Right atrium auricular region (tissue), 2 donors: ENCODE measurements around the gene GMDS. TPM values are rescaled to one million over a fixed set of nuclear protein-coding genes. Genes with fewer than 3 reads are reported as not detected.

Experiments used
- DNase-seq: peaks from one replicate; pipeline ENCODE4 v3.0.0-alpha.2; 2019; ENCODE audit warnings: low spot score
- H3K27ac ChIP-seq, 2 donors: fragments of 200-600 bp; sonication (generic); 1 replicate in 1 of 2; 2 replicates in 1 of 2; pipeline ENCODE4 v1.5.1; 2016 to 2019
- H3K27me3 ChIP-seq, 2 donors: fragments of 200-600 bp; sonication (generic); one replicate each; pipeline versions ENCODE4 v1.5.1 to v1.6.0; 2017 to 2019
- H3K36me3 ChIP-seq: fragments of 200-600 bp; sonication (generic); one replicate; pipeline ENCODE4 v1.5.1; 2016
- H3K4me1 ChIP-seq, 2 donors: fragments of 200-600 bp; sonication (generic); one replicate each; pipeline versions ENCODE4 v1.5.1 to v1.6.0; 2017 to 2019
- H3K4me3 ChIP-seq, 2 donors: fragments of 200-600 bp; sonication (generic); 1 replicate in 1 of 2; 2 replicates in 1 of 2; pipeline ENCODE4 v1.5.1; 2017 to 2019; ENCODE audit warnings: mild to moderate bottlenecking in 1 of 2, moderate library complexity in 1 of 2
- H3K9me3 ChIP-seq, 2 donors: fragments of 200-600 bp; sonication (generic); one replicate each; pipeline ENCODE4 v1.5.1; 2019
- total RNA-seq, 2 donors: library from RNA; depleted of rRNA; stranded (reverse); fragments of >200 nt; gene quantifications; one replicate each; pipeline ENCODE4 v1.1.0, GENCODE V29; 2016
- TF ChIP-seq, protein P1 (sequence below), 2 donors: fragments of 200-600 bp; sonication (generic); IDR thresholded peaks; one replicate each; pipeline ENCODE4 v1.5.1; 2019; ENCODE audit warnings: antibody characterized with exemption in 2 of 2

GMDS gene
- total RNA-seq, 2 donors from 2014 or later: 11.1 to 11.8 TPM

DNA sequence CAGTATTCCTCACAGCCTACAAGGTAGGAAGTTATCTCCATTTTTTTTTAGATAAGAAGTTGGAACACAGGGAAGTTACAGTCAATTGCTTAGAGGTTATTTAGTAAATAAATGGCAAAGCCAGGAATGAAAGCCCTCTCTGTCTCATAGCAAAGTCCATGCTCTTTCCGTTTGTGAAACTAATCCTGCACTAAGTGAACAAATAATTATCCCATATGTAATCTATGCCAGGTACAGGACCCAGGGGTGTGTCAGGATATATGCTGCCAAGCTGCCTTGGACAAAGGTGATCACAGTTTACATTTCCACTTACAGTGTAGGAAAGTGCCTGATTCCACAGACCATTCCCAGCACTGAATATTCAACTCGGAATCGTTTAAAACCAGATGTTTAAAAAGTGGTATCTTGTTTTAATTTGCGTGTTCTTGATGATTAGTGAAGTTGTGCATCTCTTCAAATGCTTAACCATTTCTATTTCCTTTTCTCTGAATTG lies 13.6 kb upstream of the GMDS start:
- peaks cover 0 to 14% of the 10 kb centered on the region in 2 donors for H3K9me3 ChIP-seq
- H3K27ac ChIP-seq: no peak overlapping the region
- H3K36me3 ChIP-seq: peaks cover 3% of the 10 kb centered on the region
- TF ChIP-seq, protein P1, sequence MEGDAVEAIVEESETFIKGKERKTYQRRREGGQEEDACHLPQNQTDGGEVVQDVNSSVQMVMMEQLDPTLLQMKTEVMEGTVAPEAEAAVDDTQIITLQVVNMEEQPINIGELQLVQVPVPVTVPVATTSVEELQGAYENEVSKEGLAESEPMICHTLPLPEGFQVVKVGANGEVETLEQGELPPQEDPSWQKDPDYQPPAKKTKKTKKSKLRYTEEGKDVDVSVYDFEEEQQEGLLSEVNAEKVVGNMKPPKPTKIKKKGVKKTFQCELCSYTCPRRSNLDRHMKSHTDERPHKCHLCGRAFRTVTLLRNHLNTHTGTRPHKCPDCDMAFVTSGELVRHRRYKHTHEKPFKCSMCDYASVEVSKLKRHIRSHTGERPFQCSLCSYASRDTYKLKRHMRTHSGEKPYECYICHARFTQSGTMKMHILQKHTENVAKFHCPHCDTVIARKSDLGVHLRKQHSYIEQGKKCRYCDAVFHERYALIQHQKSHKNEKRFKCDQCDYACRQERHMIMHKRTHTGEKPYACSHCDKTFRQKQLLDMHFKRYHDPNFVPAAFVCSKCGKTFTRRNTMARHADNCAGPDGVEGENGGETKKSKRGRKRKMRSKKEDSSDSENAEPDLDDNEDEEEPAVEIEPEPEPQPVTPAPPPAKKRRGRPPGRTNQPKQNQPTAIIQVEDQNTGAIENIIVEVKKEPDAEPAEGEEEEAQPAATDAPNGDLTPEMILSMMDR (IDR thresholded peaks at IDR 0.05): no peak
- H3K27me3 ChIP-seq: no peaks in the 10 kb centered on the region
- no peaks in the 10 kb centered on the region for H3K4me1 ChIP-seq
- H3K4me3 ChIP-seq: no peak overlapping the region
- DNase-seq: no peak

DNA sequence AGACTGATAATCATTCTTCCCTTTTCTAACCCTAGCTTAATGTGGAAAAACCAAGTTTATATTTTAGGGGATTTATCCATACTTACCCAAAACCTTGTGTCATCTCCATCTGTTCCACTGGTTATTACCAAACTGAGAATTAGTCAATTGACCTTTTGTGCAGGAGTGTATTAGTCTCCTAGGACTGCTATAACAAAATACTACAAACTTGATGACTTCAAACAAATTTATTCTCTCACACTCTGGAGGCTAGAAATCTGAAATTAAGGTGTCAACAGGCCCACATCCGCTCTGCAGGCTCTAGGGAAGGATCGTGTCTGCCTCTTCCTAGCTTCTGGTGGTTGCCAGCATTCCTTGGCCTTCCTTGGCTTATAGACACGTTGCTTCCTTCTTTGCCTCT lies 12.7 kb upstream of the GMDS start:
- DNase-seq: no peak
- Histone ChIP-seq H3K27ac (no peak overlapping the region), H3K4me1 (no peaks in the 10 kb centered on the region), H3K9me3 (peaks cover 0 to 14% of the 10 kb centered on the region in 2 donors), H3K27me3 (no peaks in the 10 kb centered on the region), H3K36me3 (peaks cover 3% of the 10 kb centered on the region), H3K4me3 (no peak overlapping the region)
- TF ChIP-seq, protein P1 (IDR thresholded peaks at IDR 0.05): no peak

DNA sequence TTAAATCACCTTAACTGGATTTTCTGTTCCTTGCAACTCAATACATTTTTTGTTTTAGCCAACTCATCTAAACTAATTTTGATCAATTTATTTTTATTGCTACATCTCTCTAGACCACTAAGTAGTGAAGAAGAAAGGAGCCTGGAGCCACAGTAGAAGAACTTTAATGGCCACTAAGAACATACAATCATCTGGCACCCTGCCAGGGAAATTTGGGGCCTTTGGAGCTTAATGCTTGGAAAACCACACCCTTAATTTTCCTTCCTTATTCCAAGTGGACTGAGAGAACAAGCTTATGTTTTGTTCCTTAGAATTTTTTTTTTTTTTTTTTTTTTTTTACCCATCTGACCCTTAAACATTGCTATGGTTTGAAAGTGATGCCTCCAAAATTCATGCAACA lies 12.0 kb upstream of the GMDS start:
- Histone ChIP-seq H3K9me3 (peaks cover 0 to 14% of the 10 kb centered on the region in 2 donors), H3K4me1 (no peaks in the 10 kb centered on the region), H3K4me3 (no peak overlapping the region), H3K27me3 (no peaks in the 10 kb centered on the region), H3K36me3 (peaks cover 3% of the 10 kb centered on the region), H3K27ac (no peak overlapping the region)
- TF ChIP-seq, protein P1 (IDR thresholded peaks at IDR 0.05): no peak
- no peak for DNase-seq

DNA sequence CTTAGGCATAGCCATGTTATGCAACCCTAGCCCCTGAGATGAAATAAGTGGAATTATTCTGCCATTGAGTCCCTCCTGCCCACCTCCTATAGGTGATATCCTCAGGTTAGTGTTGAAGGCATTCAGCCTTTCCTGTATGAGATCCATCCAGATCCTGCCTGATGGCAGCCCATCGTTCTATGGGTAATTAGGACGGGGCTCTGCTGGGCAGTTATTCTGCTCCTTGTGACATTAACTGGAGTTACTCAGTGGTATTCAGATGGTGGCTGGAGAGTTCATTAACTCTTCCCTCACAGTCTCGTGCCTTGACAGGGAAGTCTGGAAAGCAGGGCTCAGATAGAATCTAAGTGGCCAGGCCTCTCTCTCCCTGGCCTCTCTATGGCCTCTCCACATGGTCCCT lies 9.3 kb upstream of the GMDS start:
- H3K4me3 ChIP-seq: no peak overlapping the region
- DNase-seq: no peak
- peaks cover 0 to 14% of the 10 kb centered on the region in 2 donors for H3K9me3 ChIP-seq
- no peak overlapping the region for H3K27ac ChIP-seq
- no peaks in the 10 kb centered on the region for H3K4me1 ChIP-seq
- TF ChIP-seq, protein P1 (IDR thresholded peaks at IDR 0.05): no peak
- peaks cover 3% of the 10 kb centered on the region for H3K36me3 ChIP-seq
- no peaks in the 10 kb centered on the region for H3K27me3 ChIP-seq

DNA sequence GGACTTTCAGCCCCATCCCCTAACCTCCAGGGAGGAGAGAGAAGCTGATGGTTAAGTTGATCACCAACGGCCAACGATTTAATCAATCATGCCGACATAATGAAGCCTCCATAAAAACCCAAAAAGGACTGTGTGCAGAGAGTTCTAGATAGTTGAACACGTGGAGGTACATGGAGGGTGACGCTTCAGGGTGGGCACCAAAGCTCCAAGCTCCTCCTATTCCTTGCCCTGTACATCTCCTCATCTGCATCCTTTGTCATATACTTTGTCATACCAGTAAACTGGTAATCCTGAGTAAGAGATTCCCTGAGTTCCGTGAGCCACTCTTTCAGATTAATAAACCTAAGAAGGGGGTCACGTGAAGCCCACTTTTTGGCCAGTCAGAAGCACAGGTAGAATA lies 3.7 kb upstream of the GMDS start:
- TF ChIP-seq, protein P1 (IDR thresholded peaks at IDR 0.05): no peak
- no peak overlapping the region for H3K27ac ChIP-seq
- no peaks in the 10 kb centered on the region for H3K27me3 ChIP-seq
- H3K36me3 ChIP-seq: no peaks in the 10 kb centered on the region
- no peak overlapping the region for H3K4me3 ChIP-seq
- H3K9me3 ChIP-seq: no peaks in the 10 kb centered on the region
- peaks cover 0 to 16% of the 10 kb centered on the region in 2 donors for H3K4me1 ChIP-seq
- no peak for DNase-seq

DNA sequence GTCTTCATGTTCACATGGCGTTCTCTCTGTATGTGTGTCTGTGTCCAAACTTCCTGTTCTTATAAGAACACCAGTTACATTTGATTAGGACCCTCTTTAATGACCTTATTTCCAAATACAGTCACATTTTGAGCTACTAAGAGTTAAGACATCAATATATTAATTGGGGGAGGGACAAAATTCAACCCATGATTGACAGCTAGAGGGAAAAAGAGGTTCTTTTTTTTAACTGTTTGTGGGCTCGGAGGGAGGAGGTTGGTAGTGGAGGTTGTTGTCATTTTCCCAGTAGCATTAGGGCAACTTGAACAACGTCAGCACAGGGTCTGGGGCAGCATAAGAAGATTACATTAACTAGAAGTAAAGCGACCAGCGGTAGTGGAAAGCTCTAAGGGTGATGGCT lies 2.3 kb upstream of the GMDS start:
- Histone ChIP-seq H3K4me1 (peaks cover 0 to 16% of the 10 kb centered on the region in 2 donors), H3K36me3 (no peaks in the 10 kb centered on the region), H3K27ac (no peak overlapping the region), H3K27me3 (no peaks in the 10 kb centered on the region), H3K4me3 (no peak overlapping the region), H3K9me3 (no peaks in the 10 kb centered on the region)
- TF ChIP-seq, protein P1 (IDR thresholded peaks at IDR 0.05): no peak
- no peak for DNase-seq
